Measurements from ENCODE around the gene BORCS8. TPM values are rescaled to one million over a fixed set of nuclear protein-coding genes. Genes with fewer than 3 reads are reported as not detected.
"Not testable (repeated sequence)": the region's sequence is repeated elsewhere in the genome, so short reads cannot be mapped to it uniquely, and the experiment has no call there.

BORCS8 gene
- total RNA-seq, 3 donors from 2014 or later, result 38.0 to 43.1 (median 38.6) TPM

- Mint-ChIP-seq H3K4me1 (ENCODE audit: low read depth) (peaks cover 23% of the 10 kb centered on the region), H3K27me3 (ENCODE audit: low read depth) (no peaks in the 10 kb centered on the region), H3K9me3 (no peaks in the 10 kb centered on the region), H3K36me3 (ENCODE audit: insufficient read depth) (no peaks in the 10 kb centered on the region), H3K4me3 (no peak overlapping the region)
- no peak for ATAC-seq
- no peak for DNase-seq
Observed at GRCh38 chr19:19139876-19140229, 52.1 kb downstream of the BORCS8 start.

DNA sequence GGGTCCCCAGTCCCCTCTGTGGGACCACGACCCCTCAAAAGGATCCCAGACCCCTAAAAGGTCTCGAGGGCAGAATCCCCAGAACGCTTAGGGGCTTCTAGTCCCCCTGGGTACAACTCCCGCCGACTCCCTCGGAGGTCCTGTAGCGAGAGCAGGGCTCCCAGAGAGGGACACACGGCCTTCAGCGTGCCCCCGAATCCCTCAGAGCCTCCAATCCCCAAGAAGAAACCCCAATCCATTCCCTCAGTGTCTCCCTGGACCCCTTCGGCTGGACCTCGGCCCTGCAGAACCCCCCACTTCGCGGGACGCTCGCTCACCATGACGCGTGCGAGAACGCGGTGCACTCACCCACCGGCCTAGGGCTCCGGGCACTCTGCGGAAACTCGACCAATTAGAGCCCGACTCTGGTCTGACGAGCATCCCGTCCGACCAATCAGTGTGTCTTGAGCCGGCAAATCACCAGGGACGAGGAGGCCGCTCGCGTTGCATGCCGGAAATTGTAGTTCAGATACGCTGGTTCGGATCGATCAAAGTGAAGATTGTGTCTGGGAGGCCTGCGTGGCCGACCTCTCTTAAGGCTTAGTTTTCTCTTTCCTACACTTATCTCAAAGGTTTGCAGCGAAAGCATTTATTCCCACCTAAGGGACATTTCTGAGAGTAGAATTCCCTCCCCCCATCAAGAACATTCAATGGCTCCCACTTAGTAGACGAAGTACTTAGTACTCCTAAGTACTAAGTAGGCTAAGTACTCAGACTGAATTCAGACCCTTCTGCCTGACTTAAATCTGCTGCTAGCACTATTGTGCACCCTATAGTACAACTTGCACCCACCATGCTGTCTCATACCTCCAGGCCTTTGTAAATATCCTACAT is 53.6 kb downstream of the BORCS8 start, which contains the start of gene TMEM161A:
Gene TMEM161A, minus strand, starts transcription at position 370 of the 873 bp plus-strand sequence. Its CDS starts 50 bp downstream, at position 320.
- ATAC-seq (peak; percentile 100), DNase-seq (peak; percentile 91)
- H3K4me3 Mint-ChIP-seq, result peak within 1 kb of the TSS; percentile 90
- H3K36me3 Mint-ChIP-seq (ENCODE audit: insufficient read depth), result no peaks in the 10 kb centered on the region
- no peaks in the 10 kb centered on the region for H3K27me3 Mint-ChIP-seq (ENCODE audit: low read depth)
- peaks cover 25% of the 10 kb centered on the region for H3K4me1 Mint-ChIP-seq (ENCODE audit: low read depth)
- no peaks in the 10 kb centered on the region for H3K9me3 Mint-ChIP-seq

- peak overlapping the region; percentile 90 for H3K4me3 Mint-ChIP-seq
- no peak for ATAC-seq
- H3K36me3 Mint-ChIP-seq (ENCODE audit: insufficient read depth), result no peaks in the 10 kb centered on the region
- H3K27me3 Mint-ChIP-seq (ENCODE audit: low read depth), result no peaks in the 10 kb centered on the region
- H3K4me1 Mint-ChIP-seq (ENCODE audit: low read depth), result peaks cover 25% of the 10 kb centered on the region
- no peak for DNase-seq
- no peaks in the 10 kb centered on the region for H3K9me3 Mint-ChIP-seq
Observed at GRCh38 chr19:19137556-19138108, 54.3 kb downstream of the BORCS8 start.

DNA sequence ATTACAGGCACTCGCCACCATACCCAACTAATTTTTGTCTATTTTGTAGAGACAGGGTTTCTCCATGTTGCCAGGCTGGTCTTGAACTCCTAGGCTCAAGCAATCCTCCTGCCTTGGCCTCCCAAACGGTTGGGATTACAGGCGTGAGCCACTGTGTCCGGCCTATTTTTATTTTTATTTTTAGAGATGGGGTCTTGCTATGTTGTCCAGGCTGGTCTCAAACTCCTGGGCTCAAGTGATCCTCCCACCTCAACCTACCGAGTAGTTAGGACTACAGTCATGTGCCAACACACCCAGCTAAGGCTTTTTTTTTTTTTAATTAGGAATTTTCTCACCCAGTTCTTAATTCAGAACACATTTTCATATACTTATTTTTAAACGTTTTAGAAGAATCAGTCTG is 56.2 kb downstream of the BORCS8 start:
- peaks cover 25% of the 10 kb centered on the region for H3K4me1 Mint-ChIP-seq (ENCODE audit: low read depth)
- ATAC-seq; H3K36me3 Mint-ChIP-seq (ENCODE audit: insufficient read depth); H3K4me3 Mint-ChIP-seq; DNase-seq; H3K27me3 Mint-ChIP-seq (ENCODE audit: low read depth); H3K9me3 Mint-ChIP-seq: not testable (repeated sequence)

- H3K36me3 Mint-ChIP-seq (ENCODE audit: insufficient read depth), result peaks cover 9% of the 10 kb centered on the region
- ATAC-seq (no peak), DNase-seq (peak; percentile 28)
- H3K27me3 Mint-ChIP-seq (ENCODE audit: low read depth), result no peaks in the 10 kb centered on the region
- no peaks in the 10 kb centered on the region for H3K9me3 Mint-ChIP-seq
- no peak overlapping the region for H3K4me3 Mint-ChIP-seq
- H3K4me1 Mint-ChIP-seq (ENCODE audit: low read depth), result peaks cover 25% of the 10 kb centered on the region
Observed at GRCh38 chr19:19134687-19135158, 57.2 kb downstream of the BORCS8 start.

- H3K4me3 Mint-ChIP-seq, result no peak overlapping the region
- ATAC-seq (no peak), DNase-seq (no peak)
- H3K4me1 Mint-ChIP-seq (ENCODE audit: low read depth), result peaks cover 24% of the 10 kb centered on the region
- H3K9me3 Mint-ChIP-seq, result no peaks in the 10 kb centered on the region
- H3K36me3 Mint-ChIP-seq (ENCODE audit: insufficient read depth), result peaks cover 11% of the 10 kb centered on the region
- no peaks in the 10 kb centered on the region for H3K27me3 Mint-ChIP-seq (ENCODE audit: low read depth)
Observed at GRCh38 chr19:19133985-19134384, 58.0 kb downstream of the BORCS8 start.

DNA sequence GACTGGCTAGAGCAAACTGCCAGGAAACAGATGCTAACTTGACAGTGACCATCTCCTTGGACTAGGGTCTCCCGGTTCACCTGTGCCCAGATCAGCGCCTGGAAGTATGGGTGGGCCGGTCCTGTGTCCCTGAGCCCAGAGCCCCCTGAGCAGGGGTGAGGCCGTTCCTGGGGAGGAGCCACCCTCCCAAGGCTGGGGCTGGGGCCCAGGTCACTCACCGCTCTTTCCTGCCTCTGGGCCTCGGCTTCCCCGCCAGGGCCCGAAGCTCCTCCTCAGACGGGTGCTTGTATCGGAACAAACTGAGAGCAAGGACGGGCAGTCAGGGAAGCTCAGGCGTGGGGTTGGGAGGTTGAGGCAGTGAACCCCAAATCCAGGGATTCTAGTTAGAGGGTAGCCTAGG is 59.0 kb downstream of the BORCS8 start:
- Mint-ChIP-seq H3K9me3 (no peaks in the 10 kb centered on the region), H3K4me3 (no peak overlapping the region), H3K36me3 (ENCODE audit: insufficient read depth) (peaks cover 12% of the 10 kb centered on the region), H3K4me1 (ENCODE audit: low read depth) (peaks cover 14% of the 10 kb centered on the region), H3K27me3 (ENCODE audit: low read depth) (no peaks in the 10 kb centered on the region)
- ATAC-seq (no peak), DNase-seq (no peak)

DNA sequence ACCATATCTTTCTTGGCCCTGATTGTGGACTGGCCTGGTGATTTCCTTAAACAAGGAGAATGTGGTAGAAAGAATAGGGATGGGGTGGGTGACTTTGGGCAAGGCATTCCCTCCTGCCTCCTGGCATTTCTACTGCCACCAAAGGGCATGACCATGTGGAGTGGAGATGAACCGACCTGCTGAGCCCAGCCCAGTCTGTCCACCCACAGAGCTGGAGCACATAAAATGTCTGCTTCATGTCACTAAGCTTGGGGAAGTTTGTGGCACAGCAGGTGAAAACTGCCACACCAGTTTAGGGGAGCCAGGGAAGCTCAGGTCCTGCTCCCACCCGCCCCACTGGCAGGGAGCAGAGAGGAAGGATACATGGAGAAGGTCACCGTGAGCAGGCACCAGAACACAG is 60.0 kb downstream of the BORCS8 start:
- H3K36me3 Mint-ChIP-seq (ENCODE audit: insufficient read depth), result peaks cover 13% of the 10 kb centered on the region

More for the DNA sequence above, 60.0 kb downstream of the BORCS8 start:
- Mint-ChIP-seq H3K9me3 (no peaks in the 10 kb centered on the region), H3K4me3 (no peak overlapping the region), H3K27me3 (ENCODE audit: low read depth) (no peaks in the 10 kb centered on the region), H3K4me1 (ENCODE audit: low read depth) (peaks cover 5% of the 10 kb centered on the region)
- ATAC-seq, result no peak
- no peak for DNase-seq

Other genes starting within 250 kb of the BORCS8 start
- gene SUGP2, start 158.6 kb downstream of the BORCS8 start, total RNA-seq, result 10 to 100 TPM; 66.8 to 76.6 (median 71.8) TPM
- gene ARMC6, start 158.5 kb downstream of the BORCS8 start, total RNA-seq, result 10 to 100 TPM; 80.0 to 93.9 (median 80.6) TPM
- gene SLC25A42, start 128.2 kb downstream of the BORCS8 start, total RNA-seq, result 10 to 100 TPM in 1 of 3 donors, 1 to 10 TPM in 2; 8.9 to 11.1 (median 8.9) TPM
- gene TMEM161A, start 53.7 kb downstream of the BORCS8 start, total RNA-seq, result 10 to 100 TPM; 42.3 to 43.2 (median 43.1) TPM
- gene MEF2B, start 21.9 kb downstream of the BORCS8 start, total RNA-seq, result 1 to 10 TPM; 2.2 to 3.7 (median 2.3) TPM
- gene RFXANK, start 106 bp upstream of the BORCS8 start, total RNA-seq, result 100 to 1,000 TPM; 110 to 120 (median 118) TPM
- 10 to 100 TPM; 57.9 to 71.7 (median 66.6) TPM for gene NR2C2AP, start 11.3 kb upstream of the BORCS8 start, total RNA-seq
- gene NCAN, start 19.8 kb upstream of the BORCS8 start, total RNA-seq, result under 1 TPM in 2 of 3 donors, not detected in 1; 0.05 to 0.08 TPM
- gene TM6SF2, start 81.1 kb upstream of the BORCS8 start, total RNA-seq, result not detected
- gene SUGP1, start 128.4 kb upstream of the BORCS8 start, total RNA-seq, result 10 to 100 TPM; 54.8 to 61.8 (median 61.3) TPM
- 10 to 100 TPM; 59.2 to 63.6 (median 62.8) TPM for gene MAU2, start 128.7 kb upstream of the BORCS8 start, total RNA-seq
- 100 to 1,000 TPM; 187 to 240 (median 205) TPM for gene GATAD2A, start 213.5 kb upstream of the BORCS8 start, total RNA-seq

Measured in activated T-cell treated with anti-CD3 and anti-CD28 coated beads, Interleukin-2, amount 50 U/mL, for 4 hours (primary cell).